GM20000 (cell line): ENCODE measurements around the gene RSBN1.
"Not testable (repeated sequence)": the region's sequence is repeated elsewhere in the genome, so short reads cannot be mapped to it uniquely, and the experiment has no call there.

Source experiments
- DNase-seq: peaks from one replicate; pipeline ENCODE4 v3.0.0; 2012; ENCODE audit warnings: low spot score
- TF ChIP-seq, protein P1 (sequence below): IDR thresholded peaks from 2 replicates; pipeline ENCODE4 v1.5.1; 2012; ENCODE audit warnings: mild to moderate bottlenecking, control low read depth; ENCODE audit errors: extremely low read depth, missing control alignments

The RSBN1 gene

GRCh38 chr1:113761937-113762336 lies 50.3 kb downstream of the RSBN1 start:
- TF ChIP-seq, protein P1, sequence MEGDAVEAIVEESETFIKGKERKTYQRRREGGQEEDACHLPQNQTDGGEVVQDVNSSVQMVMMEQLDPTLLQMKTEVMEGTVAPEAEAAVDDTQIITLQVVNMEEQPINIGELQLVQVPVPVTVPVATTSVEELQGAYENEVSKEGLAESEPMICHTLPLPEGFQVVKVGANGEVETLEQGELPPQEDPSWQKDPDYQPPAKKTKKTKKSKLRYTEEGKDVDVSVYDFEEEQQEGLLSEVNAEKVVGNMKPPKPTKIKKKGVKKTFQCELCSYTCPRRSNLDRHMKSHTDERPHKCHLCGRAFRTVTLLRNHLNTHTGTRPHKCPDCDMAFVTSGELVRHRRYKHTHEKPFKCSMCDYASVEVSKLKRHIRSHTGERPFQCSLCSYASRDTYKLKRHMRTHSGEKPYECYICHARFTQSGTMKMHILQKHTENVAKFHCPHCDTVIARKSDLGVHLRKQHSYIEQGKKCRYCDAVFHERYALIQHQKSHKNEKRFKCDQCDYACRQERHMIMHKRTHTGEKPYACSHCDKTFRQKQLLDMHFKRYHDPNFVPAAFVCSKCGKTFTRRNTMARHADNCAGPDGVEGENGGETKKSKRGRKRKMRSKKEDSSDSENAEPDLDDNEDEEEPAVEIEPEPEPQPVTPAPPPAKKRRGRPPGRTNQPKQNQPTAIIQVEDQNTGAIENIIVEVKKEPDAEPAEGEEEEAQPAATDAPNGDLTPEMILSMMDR = no peak
- no peak for DNase-seq

DNA sequence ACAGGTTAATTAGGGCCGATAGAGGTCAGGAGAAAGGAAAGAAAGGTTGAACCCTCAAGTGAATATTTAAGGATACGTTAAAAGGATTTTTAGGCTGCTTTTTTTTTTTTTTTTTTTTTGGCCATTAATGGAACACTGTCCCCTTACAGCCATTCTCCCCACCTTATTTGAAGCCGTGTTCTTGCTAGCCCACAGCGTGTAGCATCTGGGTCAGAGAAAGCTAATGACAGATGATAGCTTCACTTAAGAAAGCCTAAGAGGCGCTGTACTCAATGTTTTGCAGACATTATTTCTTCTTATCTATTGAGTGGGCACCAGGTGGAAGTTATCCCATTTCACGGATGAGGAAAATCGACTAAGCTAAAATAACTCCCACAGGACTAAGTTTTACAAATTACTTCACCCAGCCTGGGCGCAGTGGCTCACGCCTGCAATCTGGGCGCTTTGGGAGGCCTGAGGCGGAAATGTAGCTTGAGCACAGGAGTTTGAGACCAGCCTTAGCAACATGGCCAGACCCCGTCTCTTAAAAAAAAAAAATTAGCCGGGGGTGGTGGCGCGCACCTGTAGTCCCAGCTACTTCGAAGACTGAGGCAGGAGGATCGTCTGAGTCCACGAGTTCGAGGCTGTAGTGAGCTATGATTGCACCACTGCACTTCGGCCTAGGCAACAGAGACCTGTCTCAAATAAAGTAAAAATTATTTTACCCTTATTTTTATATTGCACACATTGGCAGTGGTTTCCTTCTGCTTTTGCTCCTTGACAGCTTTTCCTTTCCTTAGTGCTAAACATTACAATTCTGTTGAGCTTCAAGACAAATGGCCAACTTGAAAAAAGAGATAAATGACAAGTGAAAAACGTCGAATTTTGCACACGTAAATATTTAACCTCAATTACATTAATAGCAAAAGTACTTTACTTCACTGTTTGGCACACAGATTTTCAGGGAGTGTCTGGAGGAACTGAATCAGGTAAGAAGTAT lies 51.9 kb downstream of the RSBN1 start:
- TF ChIP-seq, protein P1 = no peak
- no peak for DNase-seq

DNA sequence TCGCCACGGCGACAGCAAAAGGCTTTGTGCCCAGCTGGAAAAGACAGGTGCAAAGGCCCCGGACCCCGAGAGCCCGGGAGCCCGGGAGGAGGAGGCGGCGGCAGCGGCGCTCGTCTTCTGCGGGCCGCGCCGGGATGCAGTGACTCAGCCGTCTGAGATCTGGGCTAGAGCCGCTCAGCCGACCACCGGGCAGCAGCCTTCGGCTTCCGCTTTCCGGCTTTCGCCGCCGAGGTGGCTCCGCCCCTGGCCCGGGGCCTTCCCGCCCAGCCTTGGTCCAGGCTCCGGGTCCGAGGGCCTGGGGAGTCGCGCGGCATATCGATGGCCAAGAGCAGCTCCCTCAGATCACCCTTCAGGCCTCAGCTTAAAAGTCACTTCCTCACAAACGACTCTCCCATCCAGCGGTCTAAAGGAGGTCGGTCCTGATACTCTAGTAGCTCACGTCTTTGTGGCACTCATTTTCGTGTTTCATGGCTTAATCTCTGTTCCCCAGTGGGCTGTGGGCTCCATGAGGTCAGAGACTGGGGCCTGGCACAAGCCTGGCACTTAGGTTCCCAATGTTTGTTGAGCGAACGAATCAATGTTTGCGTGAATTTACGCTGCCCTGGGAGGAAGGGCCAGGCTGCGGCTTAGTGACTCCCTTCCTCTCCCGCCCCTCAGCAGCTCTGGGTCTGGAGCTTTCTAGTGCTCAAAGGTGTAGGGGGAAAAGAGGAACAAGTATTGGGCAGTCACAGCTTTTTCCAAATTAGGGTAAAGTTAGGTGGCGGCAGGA lies 52.8 kb downstream of the RSBN1 start, which contains the start of gene PHTF1:
Gene PHTF1 (minus strand): TSS at position 154 of the 769 bp plus-strand sequence. CDS start 783 bp downstream, outside the sequence.
- TF ChIP-seq, protein P1 = no peak
- peak; percentile 84 for DNase-seq

GRCh38 chr1:113758631-113759332 lies 53.5 kb downstream of the RSBN1 start:
- DNase-seq = peak; percentile 87
- TF ChIP-seq, protein P1 = no peak

- DNase-seq = no peak
Measured at GRCh38 chr1:113756461-113756860, 55.8 kb downstream of the RSBN1 start.

DNA sequence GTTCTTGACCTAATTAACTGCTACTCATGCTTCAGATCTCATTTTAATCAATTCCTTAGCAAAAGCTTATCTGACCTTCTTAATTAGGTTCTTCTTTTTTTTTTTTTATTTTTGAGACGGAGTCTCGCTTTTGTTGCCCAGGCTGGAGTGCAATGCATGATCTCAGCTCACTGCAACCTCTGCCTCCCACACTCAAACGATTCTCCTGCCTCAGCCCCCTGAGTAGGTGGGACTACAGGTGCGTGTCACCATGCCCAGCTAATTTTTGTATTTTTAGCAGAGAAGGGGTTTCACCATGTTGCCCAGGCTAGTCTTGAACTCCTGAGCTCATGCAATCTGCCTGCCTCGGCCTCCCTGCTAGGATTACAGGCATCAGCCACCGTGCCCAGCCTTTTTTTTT lies 58.9 kb downstream of the RSBN1 start:
- not testable (repeated sequence) for DNase-seq

More at GRCh38 chr1:113756461-113756860, 55.8 kb downstream of the RSBN1 start:
- TF ChIP-seq, protein P1 = no peak

DNA sequence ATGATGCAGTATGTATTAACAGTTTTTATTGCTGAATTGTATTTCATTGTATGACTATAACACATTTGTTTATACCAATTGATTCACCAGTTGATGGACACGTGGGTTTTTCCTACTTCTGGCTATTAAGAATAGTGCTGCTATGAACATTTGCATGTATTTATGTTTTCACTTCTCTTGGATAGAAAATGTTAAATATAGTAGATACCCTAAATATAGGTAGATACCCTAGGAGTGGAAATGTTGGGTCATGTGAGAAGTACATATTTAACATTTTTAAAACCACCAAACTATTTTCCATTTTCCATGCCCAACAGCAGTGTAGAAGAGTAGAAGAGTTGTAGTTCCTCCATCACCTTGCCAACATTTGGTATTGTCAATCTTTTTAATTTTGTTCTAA lies 60.8 kb downstream of the RSBN1 start:
- TF ChIP-seq, protein P1 = no peak
- DNase-seq = no peak
